NCI-H1092 (cell line): Measurements from ENCODE around the gene FBXO2.

Source experiments
- DNase-seq: peaks from one replicate; lab custom pipeline; 2025; lab: John Stamatoyannopoulos, UW

FBXO2 gene

DNA sequence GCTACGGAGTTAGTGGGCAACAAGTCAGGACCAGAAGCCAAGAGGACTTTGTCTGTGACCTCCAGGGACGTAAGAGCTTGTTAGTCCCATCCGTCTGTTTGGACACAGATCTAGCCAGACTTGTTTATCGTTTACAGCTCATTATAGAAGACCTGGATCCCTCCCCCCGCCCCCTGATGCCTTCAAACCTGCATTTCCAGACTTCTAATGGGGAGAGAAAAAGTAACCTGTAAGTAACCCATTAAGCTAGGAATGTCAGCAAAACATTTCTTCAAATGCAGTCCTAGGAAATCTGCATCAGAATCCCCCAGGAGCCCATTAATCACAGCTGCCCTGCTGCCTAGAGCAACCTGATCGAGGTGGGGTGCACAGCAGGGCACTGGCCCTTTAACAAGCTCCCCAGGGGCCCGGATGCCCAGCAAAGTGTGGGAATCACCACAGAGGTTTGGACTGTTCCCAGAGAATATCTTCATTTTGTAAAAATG is 28.1 kb upstream of the FBXO2 start:
- DNase-seq: no peak

- DNase-seq: peak; percentile 81
Observed at GRCh38 chr1:11681071-11681771, 27.0 kb upstream of the FBXO2 start, which contains the start of gene MAD2L2. MAD2L2 (minus strand) TSS chr1:11681148; CDS start chr1:11680601, 547 bp downstream.

DNA sequence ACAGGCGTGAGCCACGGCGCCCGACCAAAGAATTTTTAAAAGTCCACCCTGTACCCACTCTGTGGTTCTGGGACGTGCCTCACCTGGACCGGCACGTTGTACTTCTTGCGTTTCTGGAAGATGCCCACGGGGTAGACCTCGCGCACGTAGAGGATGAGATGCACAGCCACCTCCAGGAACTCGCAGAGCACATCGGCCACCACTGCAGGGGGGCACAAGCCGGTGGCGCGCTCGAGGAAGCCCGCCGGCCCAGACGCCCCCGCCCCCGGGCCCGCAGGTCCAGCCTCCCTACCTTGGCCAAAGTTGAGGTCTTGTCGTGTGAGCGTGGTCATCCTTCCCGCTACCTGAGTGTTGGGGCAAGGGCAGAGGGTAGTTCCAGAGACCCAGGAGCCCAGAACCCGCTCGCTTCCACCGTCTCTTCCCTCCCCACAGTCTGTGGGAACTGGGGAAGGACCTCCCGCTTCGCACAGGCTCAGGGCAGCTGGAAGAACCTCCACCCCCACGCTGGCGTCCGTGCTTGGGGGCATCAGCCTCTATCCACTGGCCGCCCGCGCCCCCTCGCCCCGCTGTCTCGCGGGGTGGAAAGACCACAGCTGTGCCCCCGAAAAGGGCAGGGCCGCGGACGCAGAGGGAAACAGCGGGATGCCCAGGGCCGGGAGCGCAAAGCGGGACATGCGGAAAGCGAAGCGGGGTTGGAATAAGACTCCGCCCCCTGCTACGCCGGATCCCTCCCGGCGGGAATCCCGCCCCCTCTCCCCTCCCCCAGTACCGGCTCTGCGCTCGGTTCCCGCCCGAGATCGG is 26.2 kb upstream of the FBXO2 start:
- DNase-seq: no peak

GRCh38 chr1:11678442-11678841 is 24.2 kb upstream of the FBXO2 start:
- DNase-seq: no peak

DNA sequence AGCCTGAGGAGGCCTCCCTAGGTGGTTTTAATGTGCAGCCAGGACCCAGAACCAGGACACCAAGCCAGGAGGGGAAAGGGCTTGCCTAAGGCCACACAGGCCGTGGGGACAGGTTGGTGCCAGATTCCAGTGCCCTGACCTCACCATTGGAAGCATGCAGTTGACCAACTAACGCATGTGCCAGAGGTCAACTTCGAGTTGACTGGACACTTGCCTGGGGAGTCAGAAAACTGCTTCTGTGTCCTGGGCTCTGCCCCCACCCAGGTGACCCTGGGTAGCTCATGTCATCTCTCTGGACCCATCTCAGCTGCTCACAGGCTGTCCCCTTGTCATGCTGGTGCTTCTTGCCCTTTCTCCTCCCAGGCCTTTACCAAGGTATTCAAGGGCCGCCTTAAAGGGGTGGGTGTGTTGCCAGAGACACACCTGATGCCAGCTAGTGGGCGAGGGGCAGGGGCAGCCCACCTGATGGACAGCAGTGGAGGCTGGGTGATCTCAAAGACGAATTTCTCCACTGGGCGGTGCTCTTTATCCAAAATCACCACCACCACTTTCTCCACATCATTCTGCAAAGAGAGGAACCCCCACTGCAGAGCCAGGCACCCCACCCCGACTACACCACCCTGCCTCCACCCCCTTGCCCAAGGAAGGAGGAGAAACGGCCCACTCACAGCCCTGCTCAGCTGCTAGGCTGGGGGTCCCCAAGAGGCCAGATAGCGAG is 22.3 kb upstream of the FBXO2 start:
- DNase-seq: no peak

DNA sequence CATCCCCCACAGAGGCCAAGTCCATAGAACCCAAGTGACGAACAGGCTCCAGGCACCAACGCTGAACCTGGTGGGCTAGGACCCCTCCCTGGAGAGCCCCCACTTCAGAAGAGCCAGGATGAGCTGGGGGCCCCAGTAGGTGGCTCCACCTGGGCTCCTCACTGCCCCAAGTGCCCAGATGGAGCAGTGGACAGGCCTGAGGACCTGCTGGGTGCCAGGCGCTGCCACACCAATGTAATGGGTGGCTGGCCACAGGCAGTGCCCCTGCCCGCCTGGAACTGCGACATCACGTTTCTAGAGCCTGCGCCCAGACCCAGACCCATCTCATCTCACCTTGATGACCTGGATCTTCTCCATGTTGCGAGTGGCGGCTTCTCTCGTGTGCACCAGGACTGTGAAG is 21.1 kb upstream of the FBXO2 start:
- no peak for DNase-seq

GRCh38 chr1:11674488-11674887 is 20.3 kb upstream of the FBXO2 start:
- no peak for DNase-seq

GRCh38 chr1:11673089-11673769 is 19.0 kb upstream of the FBXO2 start:
- DNase-seq: no peak

GRCh38 chr1:11671544-11672286 is 17.5 kb upstream of the FBXO2 start:
- no peak for DNase-seq

GRCh38 chr1:11671205-11671543 is 16.9 kb upstream of the FBXO2 start:
- DNase-seq: no peak

- DNase-seq: no peak
Observed at GRCh38 chr1:11670747-11671146, 16.5 kb upstream of the FBXO2 start.

DNA sequence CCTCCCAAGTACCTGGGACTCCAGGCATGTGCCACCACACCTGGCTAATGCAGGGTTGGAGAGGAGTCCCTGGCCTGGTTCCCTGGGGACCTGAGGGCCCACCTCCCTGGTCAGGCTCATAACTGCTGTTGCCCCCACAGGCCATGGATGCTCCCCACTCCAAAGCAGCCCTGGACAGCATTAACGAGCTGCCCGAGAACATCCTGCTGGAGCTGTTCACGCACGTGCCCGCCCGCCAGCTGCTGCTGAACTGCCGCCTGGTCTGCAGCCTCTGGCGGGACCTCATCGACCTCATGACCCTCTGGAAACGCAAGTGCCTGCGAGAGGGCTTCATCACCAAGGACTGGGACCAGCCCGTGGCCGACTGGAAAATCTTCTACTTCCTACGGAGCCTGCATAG is 14.3 kb upstream of the FBXO2 start:
- no peak for DNase-seq

DNA sequence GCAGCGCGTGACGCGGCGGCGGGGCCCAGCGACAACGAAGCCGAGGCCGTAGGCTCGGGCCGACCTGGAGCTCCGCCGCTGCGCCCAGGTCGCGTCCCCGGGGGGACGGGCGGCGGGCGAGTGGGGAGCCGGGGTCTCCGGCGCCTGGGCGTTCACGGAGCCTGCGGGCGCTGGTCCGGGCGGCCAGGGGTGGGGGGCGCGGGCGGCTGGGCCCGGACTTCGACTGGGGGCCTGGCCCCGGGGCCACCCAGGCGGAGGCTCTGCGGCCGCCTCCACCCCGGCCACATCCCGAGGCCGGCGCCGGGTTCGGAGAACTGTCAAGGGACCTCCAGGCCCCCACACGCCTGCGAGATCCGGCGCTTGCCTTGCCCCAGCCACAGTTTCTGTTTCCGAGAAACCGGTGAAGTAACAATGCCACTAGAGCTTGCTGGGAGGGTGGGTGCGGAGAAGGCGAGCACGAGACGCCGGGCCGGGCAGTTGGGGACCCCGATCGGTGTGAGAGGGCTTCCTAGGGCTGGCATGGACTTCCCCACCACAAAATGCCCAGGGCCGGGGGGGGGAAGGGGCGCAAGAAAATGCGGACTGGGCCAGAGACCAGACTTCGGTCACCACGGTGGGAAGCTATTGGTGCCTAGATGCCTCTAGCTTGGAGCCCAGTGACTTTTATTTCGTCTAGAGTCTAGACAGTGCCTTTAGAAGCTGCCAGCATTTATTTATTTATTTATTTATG is 10.3 kb upstream of the FBXO2 start:
- peak; percentile 36 for DNase-seq

GRCh38 chr1:11661103-11661502 is 6.9 kb upstream of the FBXO2 start:
- no peak for DNase-seq

- DNase-seq: no peak
Observed at GRCh38 chr1:11659748-11660147, 5.5 kb upstream of the FBXO2 start.

DNA sequence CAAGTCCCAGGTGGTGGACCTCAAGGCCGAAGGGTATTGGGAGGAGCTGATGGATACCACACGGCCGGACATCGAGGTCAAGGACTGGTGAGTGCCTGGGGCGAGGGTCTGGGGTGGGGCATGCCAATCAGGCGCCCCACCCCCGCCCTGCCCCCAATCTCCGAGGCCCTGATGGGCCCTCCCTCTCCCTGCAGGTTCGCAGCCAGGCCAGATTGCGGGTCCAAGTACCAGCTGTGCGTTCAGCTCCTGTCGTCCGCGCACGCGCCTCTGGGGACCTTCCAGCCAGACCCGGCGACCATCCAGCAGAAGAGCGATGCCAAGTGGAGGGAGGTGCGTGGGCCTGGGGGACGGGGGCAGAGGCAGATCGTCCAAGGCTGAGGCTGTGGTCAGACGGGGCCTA is 4.3 kb upstream of the FBXO2 start:
- no peak for DNase-seq

DNA sequence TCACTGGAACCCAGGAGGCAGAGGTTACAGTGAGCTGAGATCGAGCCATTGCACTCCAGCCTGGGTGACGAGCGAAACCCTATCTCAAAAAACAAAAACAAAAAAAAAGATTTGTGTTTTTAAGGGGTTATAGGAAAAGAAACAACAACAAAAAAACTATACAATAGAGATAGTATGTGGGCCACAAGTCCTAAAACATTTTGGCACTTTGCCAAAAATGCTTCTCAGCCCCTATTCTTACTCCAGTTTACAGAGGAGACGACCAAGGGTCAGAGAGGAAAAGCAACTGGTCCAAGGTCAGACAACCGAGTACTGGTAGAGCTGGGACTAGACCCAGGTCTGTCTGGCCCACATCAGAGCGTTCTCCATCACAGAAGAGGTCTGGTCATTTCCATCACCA is 3.4 kb upstream of the FBXO2 start:
- no peak for DNase-seq

DNA sequence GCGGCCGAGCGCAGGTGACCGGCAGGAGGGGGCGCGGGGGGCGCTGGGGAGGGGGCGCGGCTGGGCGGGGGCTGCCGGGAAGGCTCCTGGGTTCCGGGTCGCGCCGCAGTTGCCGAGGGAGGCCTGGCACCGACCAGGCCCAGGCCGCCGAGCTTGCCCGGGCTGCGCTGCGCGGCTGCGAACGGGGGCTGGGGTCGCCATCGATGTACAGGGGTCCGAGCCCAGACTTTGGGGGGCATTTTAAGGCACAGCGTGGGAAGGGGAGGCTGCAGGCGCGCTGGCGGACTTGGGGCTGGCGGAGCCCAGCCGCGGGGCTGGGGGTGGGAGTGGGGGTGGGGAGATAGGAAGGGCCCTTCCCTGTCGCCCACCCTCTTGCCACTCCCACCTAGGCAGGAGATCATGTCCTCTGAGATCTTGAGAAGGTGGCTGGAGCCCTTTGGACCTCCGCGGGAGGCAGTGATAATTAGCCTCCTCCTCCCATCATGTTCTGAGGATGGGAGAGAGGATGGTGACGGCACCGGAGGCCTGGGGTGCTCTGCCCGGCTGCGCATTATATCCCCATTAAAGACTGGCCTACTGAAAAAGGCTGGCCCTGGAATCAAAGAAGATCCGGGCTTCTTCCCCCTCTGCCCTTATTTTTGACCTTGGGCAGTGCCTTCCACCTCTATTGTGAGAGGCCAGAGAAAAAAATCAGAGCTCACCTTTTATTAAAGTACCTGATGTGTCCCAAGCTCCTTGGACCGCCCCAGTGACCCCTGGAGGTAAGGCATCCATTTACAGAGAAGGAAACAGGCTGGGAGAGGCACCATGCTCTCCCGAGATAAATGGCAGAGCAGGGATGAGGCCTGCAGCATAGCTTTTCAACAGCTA is 945 bp upstream of the FBXO2 start:
- no peak for DNase-seq

DNA sequence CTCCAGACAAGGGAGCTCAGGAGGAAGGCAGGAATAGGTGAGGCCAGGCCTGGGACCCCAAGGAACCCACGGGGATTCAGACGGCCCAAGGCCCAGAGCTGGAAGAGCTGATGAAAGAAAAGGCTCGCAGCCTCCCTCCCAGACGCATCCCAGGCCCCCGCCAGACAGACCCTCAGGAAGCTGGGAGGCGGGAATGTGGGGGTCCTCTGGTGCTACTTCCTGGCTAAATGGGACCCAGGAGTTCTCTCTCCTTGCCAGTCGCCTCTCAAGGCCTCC is 430 bp downstream of the FBXO2 start:
- DNase-seq: no peak
